GM12875 (cell line): ENCODE measurements around the gene TTLL13.
"Not testable (repeated sequence)": the region's sequence is repeated elsewhere in the genome, so short reads cannot be mapped to it uniquely, and the experiment has no call there.

Experiments
- H3K4me3 ChIP-seq: one replicate; pipeline ENCODE4 v1.5.1; 2011; ENCODE audit warnings: low read depth, low read length, control low read depth
- CTCF ChIP-seq: IDR thresholded peaks from 2 replicates; pipeline ENCODE4 v1.5.1; 2011; ENCODE audit warnings: low read depth, mild to moderate bottlenecking, control low read depth, inconsistent platforms, low read length, moderate library complexity, borderline replicate concordance; ENCODE audit not compliant: insufficient read depth

TTLL13 gene

GRCh38 chr15:90300541-90300940 lies 51.2 kb downstream of the TTLL13 start:
- no peak for TF ChIP-seq CTCF
- no peak overlapping the region for H3K4me3 ChIP-seq

- TF ChIP-seq CTCF, result peak; percentile 90
- no peak overlapping the region for H3K4me3 ChIP-seq
Observed at GRCh38 chr15:90300988-90301706, 51.8 kb downstream of the TTLL13 start.

GRCh38 chr15:90301707-90302300 lies 52.4 kb downstream of the TTLL13 start:
- no peak for TF ChIP-seq CTCF
- no peak overlapping the region for H3K4me3 ChIP-seq

- H3K4me3 ChIP-seq, result not testable (repeated sequence)
Observed at GRCh38 chr15:90305355-90305754, 56.0 kb downstream of the TTLL13 start.

GRCh38 chr15:90305932-90306331 lies 56.6 kb downstream of the TTLL13 start:
- TF ChIP-seq CTCF, result no peak
- no peak overlapping the region for H3K4me3 ChIP-seq

GRCh38 chr15:90306560-90306959 lies 57.2 kb downstream of the TTLL13 start:
- no peak for TF ChIP-seq CTCF
- no peak overlapping the region for H3K4me3 ChIP-seq

- H3K4me3 ChIP-seq, result no peak overlapping the region
- TF ChIP-seq CTCF, result no peak
Observed at GRCh38 chr15:90307661-90308060, 58.3 kb downstream of the TTLL13 start.
